Measurements from ENCODE around the gene KCNC1.

GRCh38 chr11:17692931-17693330 lies 41.6 kb upstream of the KCNC1 start:
- TF ChIP-seq CTCF (IDR thresholded peaks at IDR 0.05) = no peak
- TF ChIP-seq POLR2A (IDR thresholded peaks at IDR 0.05) = no peak

All from sigmoid colon (tissue), 3 donors.